GM18861 (cell line): ENCODE measurements around the gene GBE1.

ENCODE experiments used
- ATAC-seq: cut with Tn5 transposase; IDR thresholded peaks from one replicate; pipeline ENCODE4 v1.9.1; 2021; ENCODE audit not compliant: unreplicated experiment

Gene GBE1

DNA sequence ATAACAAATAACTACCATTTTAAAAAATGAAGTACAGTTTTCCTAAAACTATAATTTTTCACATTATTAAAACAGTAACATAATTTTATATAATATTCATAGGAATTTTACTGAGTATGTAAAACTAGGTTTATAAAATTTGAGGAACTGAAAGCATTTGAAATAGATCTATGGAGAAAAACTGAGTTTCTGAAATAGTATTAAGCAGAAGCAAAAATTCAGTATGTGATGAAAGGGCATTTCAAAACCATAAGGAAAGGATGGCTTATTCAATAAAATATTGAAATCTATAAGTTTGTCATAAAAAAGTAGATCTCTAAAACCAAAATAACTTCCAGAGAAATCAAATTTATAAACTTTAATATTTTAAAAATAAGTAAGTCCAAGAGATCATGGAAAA, 53.4 kb downstream of the GBE1 start:
- no peak for ATAC-seq

GRCh38 chr3:81702126-81702525, 59.3 kb downstream of the GBE1 start:
- no peak for ATAC-seq

DNA sequence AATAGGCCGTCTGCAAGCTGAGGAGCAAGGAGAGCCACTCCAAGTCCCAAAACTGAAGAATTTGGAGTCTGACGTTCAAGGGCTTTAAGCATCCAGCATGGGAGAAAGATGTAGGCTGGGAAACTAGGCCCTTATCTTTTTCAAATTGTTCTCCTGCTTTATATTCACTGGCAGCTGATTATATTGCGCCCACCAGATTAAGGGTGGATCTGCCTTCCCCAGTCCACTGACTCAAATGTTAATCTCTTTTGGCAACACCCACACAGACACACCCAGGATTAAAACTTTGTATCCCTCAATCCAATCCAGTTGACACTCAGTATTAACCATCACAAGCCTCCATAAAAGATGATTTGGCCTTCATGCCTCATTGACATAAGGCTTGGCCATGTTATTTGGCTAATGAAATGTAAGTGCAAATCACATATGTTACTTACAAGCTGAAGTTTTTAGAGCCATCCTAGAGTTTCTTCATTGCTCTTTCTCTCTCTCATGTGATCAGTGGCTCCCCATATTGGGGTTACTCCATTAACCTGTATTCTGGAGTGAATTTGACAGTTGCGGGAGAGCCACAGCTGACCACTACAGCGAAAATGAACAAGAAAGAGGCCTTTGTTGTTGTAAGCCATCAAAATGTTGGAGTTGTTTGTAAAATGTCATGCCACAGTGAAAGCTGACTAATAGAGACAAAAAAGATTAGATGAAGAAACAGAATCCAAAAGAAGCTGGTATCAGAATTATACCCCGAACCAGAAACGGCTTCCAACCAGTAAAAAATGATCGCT, 61.7 kb downstream of the GBE1 start:
- no peak for ATAC-seq

GRCh38 chr3:81696090-81696489, 65.4 kb downstream of the GBE1 start:
- ATAC-seq, result no peak

DNA sequence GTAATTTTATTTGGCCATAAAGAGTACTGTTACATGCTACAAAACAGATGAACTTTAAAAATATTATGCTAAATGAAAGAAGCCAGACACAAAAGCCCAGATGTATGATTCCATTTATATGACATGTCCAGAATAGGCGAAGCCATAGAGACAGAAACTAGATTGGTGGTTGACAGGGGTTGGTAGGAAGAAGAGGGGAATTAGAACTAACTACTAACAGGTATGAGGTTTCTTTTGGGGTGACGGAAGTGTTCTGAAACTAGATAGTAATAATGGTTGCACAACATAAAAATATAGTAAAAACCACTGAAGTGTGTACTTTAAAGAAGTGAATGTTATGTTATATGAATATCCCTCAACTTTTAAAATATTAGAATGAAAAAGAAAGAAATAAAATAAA, 66.1 kb downstream of the GBE1 start:
- no peak for ATAC-seq

DNA sequence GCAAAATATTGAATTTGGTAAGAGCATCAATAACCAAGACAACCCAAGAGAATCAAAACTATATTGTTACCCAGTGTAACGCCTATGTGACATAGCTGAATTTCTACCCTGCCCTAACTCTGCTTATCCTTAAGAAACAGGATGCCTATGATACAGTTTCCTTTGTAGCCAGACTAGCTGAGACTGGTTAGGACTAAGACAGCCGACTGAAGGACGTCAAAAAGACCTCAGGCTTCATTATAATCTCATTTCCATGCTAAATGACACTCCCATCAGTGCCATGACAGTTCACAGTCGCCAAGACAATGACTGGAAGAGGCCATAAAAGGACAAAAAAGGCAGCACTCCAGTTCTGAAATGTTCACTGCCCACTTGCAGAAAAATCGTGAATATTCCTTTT, 66.8 kb downstream of the GBE1 start:
- no peak for ATAC-seq

GRCh38 chr3:81692766-81693165, 68.7 kb downstream of the GBE1 start:
- ATAC-seq, result no peak

GRCh38 chr3:81689617-81690016, 71.8 kb downstream of the GBE1 start:
- no peak for ATAC-seq

DNA sequence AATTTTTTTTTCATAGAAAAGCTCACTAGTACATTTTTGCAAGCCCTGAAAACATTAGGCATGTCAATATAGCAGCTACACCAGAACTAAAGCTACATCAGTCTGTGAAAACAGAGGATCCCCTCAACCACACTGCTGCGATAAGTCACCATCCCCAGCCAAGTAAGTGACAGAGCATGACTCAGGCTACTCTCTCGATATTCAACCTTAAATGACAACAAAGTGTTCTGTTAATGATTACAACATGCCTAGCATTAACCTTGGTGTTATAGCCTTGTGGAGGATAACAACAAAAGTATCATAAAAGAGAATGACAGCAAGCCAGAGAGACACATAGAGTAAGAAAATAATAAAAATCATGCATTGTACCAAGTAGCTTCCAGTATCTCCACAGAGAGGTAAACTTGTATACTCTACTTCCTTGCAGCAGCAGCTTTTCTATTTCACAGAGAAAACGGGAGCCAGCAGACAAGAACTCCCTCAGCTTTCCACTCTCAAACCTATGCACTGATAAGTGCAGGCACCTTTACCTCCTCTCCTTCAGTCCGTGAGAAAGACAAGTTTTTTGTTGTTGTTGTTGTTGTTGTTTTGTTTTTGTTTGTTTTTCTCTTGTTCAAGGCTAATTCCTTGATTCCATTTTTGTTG, 76.6 kb downstream of the GBE1 start:
- ATAC-seq, result no peak

DNA sequence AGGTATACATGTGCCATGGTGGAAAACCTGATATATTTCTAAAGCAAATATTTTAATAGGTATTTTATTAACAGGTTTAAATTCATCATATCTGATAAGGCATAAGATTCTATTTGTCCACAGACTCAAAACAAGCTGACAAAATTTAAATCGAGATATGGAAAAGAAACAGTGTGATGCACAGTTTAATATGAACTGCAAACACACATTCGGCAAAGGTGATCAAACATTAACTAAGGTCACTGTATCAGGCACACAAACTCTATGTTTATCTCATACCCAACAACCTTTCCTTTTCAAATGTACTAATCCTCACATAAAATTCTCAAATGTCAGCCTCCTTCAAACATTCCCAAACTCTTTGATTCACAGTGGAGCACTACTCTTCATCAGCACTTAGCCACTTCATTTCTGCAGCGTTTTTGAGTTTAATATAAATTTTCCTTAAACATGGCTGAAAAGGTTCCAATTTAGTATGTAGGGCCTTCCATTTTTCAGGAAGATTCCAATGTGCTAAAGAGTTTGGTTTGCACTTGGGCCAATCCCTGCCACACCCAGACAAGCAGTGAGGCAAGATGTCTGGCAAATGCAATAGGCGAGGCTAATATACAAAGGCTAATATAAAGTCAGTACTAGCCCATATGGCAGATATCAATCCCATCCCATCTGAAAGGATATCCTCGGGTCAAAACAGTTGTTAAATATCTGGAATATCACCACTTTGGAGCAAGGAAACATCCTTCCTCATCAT, 84.6 kb downstream of the GBE1 start:
- no peak for ATAC-seq

GRCh38 chr3:81674690-81675089, 86.8 kb downstream of the GBE1 start:
- no peak for ATAC-seq

- ATAC-seq, result no peak
Measured at GRCh38 chr3:81668283-81668682, 93.2 kb downstream of the GBE1 start.

- ATAC-seq, result peak; percentile 48
Measured at GRCh38 chr3:81666502-81667121, 94.8 kb downstream of the GBE1 start.

DNA sequence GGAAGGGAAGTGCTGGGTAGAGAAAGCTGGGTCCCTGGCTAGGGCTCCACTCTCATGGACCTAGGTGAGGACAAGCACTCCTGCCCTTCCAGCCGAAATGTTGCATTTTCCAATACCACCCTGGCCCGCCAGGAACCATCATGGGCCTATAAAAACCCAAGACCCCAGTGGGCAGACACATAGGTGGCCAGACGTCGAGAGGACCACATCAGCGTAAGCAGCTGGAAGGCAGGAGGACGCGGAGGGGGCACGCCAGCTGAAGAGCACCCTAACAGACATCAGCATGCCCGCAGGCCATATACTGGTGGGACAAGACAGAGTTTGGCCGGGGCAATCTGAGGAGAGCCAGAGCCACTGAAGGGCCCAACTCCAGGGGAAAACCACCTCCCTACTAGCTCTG, 98.3 kb downstream of the GBE1 start:
- ATAC-seq, result no peak

DNA sequence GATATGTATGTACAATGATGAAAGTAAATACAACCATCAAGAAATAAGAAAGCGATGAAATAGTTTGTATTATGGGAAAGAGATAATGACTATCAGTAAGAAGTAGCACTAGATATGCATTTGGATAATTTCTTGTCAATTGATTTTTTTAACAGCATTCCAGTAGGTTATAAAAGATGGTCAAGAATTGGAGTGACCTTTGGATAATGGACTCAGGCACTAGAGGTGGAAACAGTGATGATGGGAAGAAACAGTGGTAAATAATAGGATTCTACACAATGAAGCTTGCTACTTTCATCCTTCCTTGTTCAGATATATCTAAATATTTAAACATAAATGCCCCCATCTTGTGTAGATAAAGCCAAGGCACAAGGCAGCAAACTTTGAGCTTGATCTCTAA, 101.4 kb downstream of the GBE1 start:
- no peak for ATAC-seq

DNA sequence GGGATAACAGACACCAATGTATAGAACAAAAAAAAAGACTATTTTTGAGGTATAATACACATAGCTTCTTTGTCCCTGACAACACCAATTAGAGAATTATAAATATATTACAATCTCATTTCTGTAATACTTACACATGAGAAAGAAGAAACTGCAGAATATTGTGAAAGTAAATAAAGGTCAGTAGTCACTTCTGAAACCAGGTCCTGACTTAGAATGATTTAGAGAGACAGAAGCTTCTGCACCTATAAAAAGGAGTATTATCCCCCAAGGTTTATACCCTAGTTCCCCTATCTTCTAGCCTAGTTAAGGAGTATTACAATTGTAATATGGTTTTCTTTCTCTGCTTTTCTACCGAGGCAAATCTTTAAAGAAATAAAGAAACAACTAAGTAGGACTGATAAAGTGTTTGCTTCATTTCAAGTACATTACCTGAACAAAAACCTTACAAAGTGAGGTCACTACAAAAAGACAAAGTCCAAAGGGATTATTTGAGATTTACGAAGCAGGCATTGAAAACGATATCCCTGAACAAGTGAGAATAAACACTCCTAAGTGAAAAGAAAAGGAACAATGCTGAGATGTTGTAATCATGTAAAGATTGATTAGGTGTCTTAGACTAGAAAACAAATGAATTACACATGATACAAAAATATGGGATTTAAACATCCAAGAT, 103.0 kb downstream of the GBE1 start:
- no peak for ATAC-seq

- no peak for ATAC-seq
Measured at GRCh38 chr3:81651139-81651538, 110.3 kb downstream of the GBE1 start.

DNA sequence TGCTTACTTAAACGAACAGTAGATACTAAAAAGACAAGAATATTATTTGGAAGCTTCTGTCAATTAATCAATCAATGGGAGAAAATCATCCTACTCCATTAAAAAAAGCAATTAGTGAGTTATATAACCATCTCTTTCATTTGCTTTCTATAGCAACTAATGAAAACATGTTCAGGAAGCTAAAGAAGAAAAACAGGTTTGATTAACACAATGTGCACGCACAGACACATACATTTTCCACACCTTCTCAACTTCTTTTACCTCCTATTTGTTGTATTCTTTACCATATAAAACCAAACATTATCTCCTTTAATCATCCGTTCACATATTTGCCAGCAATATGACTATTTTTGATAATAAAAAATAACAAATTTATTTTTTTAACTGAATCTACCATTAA, 111.3 kb downstream of the GBE1 start:
- no peak for ATAC-seq

DNA sequence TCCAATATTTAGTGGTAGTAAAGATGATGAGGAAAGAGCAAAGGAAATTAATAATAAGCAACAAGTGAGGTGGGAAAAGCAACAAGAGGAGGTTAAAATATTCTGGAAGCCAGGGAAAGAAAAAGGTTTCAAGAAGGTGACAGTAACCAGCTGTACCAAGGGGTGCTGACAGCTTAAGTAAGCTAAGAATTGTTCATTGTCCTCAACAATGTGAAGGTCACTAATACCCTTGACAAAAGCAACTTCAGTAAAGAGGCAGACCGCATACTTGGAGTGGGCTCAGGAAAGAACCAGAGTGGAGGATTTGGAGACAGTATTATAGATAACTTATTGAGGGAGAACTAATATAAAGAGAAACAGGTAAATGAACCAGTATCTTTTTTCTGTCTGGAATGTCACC, 116.2 kb downstream of the GBE1 start:
- ATAC-seq, result no peak

GRCh38 chr3:81643721-81644120, 117.7 kb downstream of the GBE1 start:
- no peak for ATAC-seq

- no peak for ATAC-seq
Measured at GRCh38 chr3:81638480-81638879, 123.0 kb downstream of the GBE1 start.
